ENCODE measurements around the gene PNCK.

DNA sequence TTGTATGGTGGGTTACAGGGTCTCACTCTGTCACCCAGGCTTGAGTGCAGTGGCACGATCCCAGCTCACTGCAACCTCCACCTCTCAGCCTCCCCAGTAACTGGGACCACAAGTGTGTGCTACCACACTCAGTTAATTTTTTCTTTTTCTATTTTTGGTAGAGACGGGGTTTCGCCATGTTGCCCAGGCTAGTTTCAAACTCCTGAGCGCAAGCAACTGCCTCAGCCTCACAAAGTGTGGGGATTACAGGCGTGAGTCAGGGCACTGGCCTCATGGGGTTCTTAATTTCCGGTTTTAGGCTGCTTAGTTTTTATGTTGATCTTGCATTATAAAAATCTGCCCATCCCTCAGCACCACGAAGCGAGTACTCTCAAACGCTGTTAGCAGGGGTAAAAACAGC lies 43.8 kb upstream of the PNCK start:
- TF ChIP-seq POLR2A (IDR thresholded peaks at IDR 0.05) = no peak
- TF ChIP-seq POLR2AphosphoS5 (IDR thresholded peaks at IDR 0.05) = no peak
- TF ChIP-seq, protein P1, sequence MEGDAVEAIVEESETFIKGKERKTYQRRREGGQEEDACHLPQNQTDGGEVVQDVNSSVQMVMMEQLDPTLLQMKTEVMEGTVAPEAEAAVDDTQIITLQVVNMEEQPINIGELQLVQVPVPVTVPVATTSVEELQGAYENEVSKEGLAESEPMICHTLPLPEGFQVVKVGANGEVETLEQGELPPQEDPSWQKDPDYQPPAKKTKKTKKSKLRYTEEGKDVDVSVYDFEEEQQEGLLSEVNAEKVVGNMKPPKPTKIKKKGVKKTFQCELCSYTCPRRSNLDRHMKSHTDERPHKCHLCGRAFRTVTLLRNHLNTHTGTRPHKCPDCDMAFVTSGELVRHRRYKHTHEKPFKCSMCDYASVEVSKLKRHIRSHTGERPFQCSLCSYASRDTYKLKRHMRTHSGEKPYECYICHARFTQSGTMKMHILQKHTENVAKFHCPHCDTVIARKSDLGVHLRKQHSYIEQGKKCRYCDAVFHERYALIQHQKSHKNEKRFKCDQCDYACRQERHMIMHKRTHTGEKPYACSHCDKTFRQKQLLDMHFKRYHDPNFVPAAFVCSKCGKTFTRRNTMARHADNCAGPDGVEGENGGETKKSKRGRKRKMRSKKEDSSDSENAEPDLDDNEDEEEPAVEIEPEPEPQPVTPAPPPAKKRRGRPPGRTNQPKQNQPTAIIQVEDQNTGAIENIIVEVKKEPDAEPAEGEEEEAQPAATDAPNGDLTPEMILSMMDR (IDR thresholded peaks at IDR 0.05) = no peak

All from prostate gland (tissue), 2 donors.